ENCODE results near the gene ATM. TPM values are rescaled to one million over a fixed set of nuclear protein-coding genes. Genes with fewer than 3 reads are reported as not detected.

The ATM gene
- total and polyA plus RNA-seq, 8 donors, result 3.1 to 518 (median 117) TPM

DNA sequence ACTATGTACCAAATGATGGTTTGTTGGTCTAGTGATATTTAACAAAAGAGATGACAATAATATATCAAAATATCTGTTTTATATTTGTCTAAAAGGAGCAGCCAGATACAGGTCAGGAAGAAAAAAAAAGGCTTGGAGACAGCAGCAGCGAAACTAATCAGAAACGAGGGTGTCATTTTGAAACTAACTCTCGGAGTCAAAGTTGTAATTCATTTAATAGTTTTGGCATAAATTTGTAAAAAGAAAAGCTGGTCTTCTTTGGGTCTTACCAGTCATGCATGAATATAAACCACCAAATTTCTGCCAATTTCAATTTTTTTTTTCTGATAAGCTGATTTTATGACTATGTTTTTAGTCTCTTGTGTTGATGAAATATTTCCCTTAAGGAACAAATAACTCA, 26.0 kb upstream of the ATM start:
- Histone ChIP-seq H3K4me1 (peaks cover 0 to 19% (median 8%) of the 10 kb centered on the region in 4 donors), H3K36me3 (peaks cover 8 to 62% (median 57%) of the 10 kb centered on the region in 4 donors), H3K4me3 (no peak overlapping the region), H3K27me3 (no peaks in the 10 kb centered on the region), H3K27ac (no peak overlapping the region), H3K9me3 (no peaks in the 10 kb centered on the region)
- intact Hi-C loops (cut with DNase I; ENCODE audit: low total_unique reads), result no loop called here
- WGBS, 5 donors, result 77 to 91% (median 88%) methylated on average over 3 of the region's 3 CpGs
- TF ChIP-seq, protein P1, sequence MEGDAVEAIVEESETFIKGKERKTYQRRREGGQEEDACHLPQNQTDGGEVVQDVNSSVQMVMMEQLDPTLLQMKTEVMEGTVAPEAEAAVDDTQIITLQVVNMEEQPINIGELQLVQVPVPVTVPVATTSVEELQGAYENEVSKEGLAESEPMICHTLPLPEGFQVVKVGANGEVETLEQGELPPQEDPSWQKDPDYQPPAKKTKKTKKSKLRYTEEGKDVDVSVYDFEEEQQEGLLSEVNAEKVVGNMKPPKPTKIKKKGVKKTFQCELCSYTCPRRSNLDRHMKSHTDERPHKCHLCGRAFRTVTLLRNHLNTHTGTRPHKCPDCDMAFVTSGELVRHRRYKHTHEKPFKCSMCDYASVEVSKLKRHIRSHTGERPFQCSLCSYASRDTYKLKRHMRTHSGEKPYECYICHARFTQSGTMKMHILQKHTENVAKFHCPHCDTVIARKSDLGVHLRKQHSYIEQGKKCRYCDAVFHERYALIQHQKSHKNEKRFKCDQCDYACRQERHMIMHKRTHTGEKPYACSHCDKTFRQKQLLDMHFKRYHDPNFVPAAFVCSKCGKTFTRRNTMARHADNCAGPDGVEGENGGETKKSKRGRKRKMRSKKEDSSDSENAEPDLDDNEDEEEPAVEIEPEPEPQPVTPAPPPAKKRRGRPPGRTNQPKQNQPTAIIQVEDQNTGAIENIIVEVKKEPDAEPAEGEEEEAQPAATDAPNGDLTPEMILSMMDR (IDR thresholded peaks at IDR 0.05), result no peak
- TF ChIP-seq POLR2A (IDR thresholded peaks at IDR 0.05), result no peak
- TF ChIP-seq POLR2AphosphoS5 (IDR thresholded peaks at IDR 0.05), result no peak
- no peak for TF ChIP-seq EP300 (IDR thresholded peaks at IDR 0.05)
- no peak for DNase-seq

DNA sequence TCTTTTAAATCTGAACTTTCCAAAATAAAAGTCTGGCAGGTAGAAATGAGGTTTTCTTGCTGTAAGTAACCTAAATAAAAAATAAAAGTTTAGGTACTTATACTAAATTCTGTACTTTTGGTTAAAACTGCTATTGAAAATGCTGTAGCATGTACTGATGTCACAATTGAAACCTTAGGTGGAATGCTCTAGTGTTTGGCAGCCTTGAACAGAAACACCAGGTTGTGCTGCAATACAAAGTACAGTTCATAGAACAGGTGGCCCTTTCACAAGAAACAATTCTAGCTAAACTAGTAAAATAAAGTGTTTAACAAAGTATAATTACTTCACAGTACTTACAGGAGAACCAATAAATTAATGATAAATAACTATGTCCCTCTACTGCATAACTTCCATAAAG, 25.5 kb upstream of the ATM start:
- H3K4me1 ChIP-seq, result peaks cover 0 to 19% (median 8%) of the 10 kb centered on the region in 4 donors
- DNase-seq, result no peak
- H3K9me3 ChIP-seq, result no peaks in the 10 kb centered on the region
- intact Hi-C loops (cut with DNase I; ENCODE audit: low total_unique reads), result no loop called here
- no peaks in the 10 kb centered on the region for H3K27me3 ChIP-seq
- TF ChIP-seq POLR2A (IDR thresholded peaks at IDR 0.05) (no peak), POLR2AphosphoS5 (IDR thresholded peaks at IDR 0.05) (no peak), EP300 (IDR thresholded peaks at IDR 0.05) (no peak)
- TF ChIP-seq, protein P1 (IDR thresholded peaks at IDR 0.05), result no peak
- no peak overlapping the region for H3K27ac ChIP-seq
- H3K36me3 ChIP-seq, result peaks cover 8 to 57% (median 53%) of the 10 kb centered on the region in 4 donors
- no peak overlapping the region for H3K4me3 ChIP-seq

DNA sequence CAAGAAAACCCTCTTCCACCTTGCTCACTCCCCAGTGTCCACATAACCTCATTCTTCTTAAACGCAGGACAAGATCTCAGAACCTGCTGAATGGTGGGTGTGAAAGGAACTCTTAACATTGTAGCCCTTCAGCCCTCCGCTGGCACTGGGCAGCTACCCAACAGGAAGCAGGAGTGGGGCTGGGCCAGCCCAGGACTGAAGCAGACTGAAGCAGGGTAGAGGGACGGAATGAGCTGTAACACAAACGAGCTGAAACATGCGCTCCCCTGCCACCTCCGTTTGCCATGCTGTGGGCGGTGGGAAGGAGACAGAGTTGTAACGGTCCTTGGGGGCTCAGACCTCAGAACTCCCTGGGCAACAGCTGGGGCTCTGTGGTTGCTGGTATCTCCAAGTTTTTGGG, 24.0 kb upstream of the ATM start:
- Histone ChIP-seq H3K36me3 (peaks cover 9 to 44% (median 40%) of the 10 kb centered on the region in 4 donors), H3K9me3 (no peaks in the 10 kb centered on the region), H3K4me1 (peaks cover 0 to 19% (median 8%) of the 10 kb centered on the region in 4 donors), H3K27me3 (no peaks in the 10 kb centered on the region), H3K27ac (no peak overlapping the region), H3K4me3 (no peak overlapping the region)
- intact Hi-C loops (cut with DNase I; ENCODE audit: low total_unique reads), result no loop called here
- TF ChIP-seq EP300 (IDR thresholded peaks at IDR 0.05) (no peak), POLR2AphosphoS5 (IDR thresholded peaks at IDR 0.05) (no peak), POLR2A (IDR thresholded peaks at IDR 0.05) (no peak)
- TF ChIP-seq, protein P1 (IDR thresholded peaks at IDR 0.05), result no peak
- WGBS, 5 donors, result 68 to 85% (median 83%) methylated on average over 8 of the region's 8 CpGs
- DNase-seq, result peak in 1 of 2 donors; percentile 36

DNA sequence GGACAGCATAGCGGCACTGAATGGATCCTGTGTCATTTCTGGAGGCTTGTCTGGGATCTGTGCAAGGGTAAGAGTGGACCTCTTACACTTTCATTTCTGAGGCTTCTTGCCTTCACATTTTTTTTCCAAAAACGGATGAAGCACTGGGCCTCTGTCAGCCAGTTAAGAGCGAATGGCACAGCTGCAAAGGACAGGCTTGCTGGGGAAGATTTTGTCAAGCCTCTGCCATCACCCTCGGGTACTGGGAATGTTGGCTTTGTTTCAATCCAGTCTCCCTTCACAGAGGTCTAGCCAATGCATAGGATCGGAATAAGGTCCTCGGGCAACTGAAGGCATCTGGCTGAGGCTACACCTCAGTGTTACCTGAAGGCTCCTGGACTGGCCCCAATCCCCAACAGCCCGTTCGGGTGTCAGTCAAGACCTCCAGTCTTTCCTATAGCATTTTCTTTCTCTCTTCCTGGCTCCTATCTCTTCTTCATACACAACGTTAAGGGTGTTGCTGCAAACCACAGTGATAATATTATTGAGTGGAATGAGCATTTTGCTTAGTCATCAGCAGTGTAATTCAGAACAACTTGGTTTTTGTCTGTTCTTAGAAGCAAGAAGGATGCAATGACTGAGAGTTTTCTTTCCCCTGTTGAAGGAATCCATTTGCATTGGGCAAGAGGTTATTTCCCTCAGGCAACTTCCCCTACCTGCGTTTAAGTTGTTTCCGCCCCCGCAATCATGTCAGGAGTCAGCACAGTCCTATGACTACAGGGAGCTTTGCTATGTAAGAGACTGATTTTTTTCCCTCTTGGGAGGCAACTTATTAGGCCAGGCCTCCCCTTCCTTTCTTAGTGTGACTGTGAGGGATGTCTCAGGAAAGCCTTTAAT, 23.2 kb upstream of the ATM start:
- no peak for TF ChIP-seq POLR2AphosphoS5 (IDR thresholded peaks at IDR 0.05)
- no peak for TF ChIP-seq EP300 (IDR thresholded peaks at IDR 0.05)
- intact Hi-C loops (cut with DNase I; ENCODE audit: low total_unique reads), result no loop called here
- Histone ChIP-seq H3K4me1 (peaks cover 0 to 19% (median 8%) of the 10 kb centered on the region in 4 donors), H3K27me3 (no peaks in the 10 kb centered on the region), H3K9me3 (peaks cover 0 to 7% (median 3%) of the 10 kb centered on the region in 4 donors), H3K27ac (peak overlapping the region in 2 of 5 donors; percentile 25 to 38), H3K4me3 (no peak overlapping the region), H3K36me3 (peaks cover 11 to 44% (median 40%) of the 10 kb centered on the region in 4 donors)
- DNase-seq, result peak in 1 of 2 donors; percentile 8
- 77 to 83% (median 80%) methylated on average over 11 to 12 of the region's 12 CpGs for WGBS, 5 donors
